GM12878 (cell line): ENCODE measurements around the gene NUMBL. TPM values are rescaled to one million over a fixed set of nuclear protein-coding genes. Genes with fewer than 3 reads are reported as not detected.

Experiments
- ATAC-seq: fragments of 200-7000 bp; cut with Tn5 transposase; 3 replicates; pipeline ENCODE4 v1.9.1; 2020; ENCODE audit warnings: mild to moderate bottlenecking, moderate library complexity
- BruUV-seq: library from RNA; stranded (reverse); fragments of 400-500 nt; replicated peaks from 2 replicates; lab custom pipeline; 2021; lab: Mats Ljungman, UMichigan
- CTCF ChIA-PET: fragments of 300-600 bp; sonication (Branson Sonifier 250); formaldehyde crosslinking; extraction: SDS; loops from one replicate; lab custom pipeline; 2021; ENCODE audit warnings: inconsistent platforms; lab: Yijun Ruan, JAX
- POLR2A ChIA-PET: fragments of 350-600 bp; formaldehyde crosslinking; extraction: SDS; loops from one replicate; lab custom pipeline; 2021; ENCODE audit warnings: inconsistent platforms; lab: Charles Lee
- RAD21 ChIA-PET: fragments of 300-600 bp; sonication (Branson Sonifier 250); formaldehyde crosslinking; loops from one replicate; lab custom pipeline; 2023; ENCODE audit warnings: antibody characterized with exemption; ENCODE audit not compliant: unreplicated experiment; lab: Charles Lee
- SMC1A ChIA-PET: fragments of 300-600 bp; sonication (Branson Sonifier 250); formaldehyde crosslinking; loops from one replicate; lab custom pipeline; 2023; ENCODE audit not compliant: unreplicated experiment, uncharacterized antibody; lab: Charles Lee
- DNase-seq: peaks from one replicate; pipeline ENCODE4 v3.0.0-alpha.2; 2011; ENCODE audit warnings: low read depth, low spot score
- FAIRE-seq: peaks from 3 replicates; lab custom pipeline; 2011; peaks lifted over from hg19 to GRCh38; lab: Jason Lieb, UNC
- H2AFZ ChIP-seq: 2 replicates; pipeline ENCODE4 v1.6.0; 2011; ENCODE audit warnings: low read depth, low read length, control low read depth; ENCODE audit not compliant: control insufficient read depth
- H3K27ac ChIP-seq: 2 replicates; pipeline ENCODE4 v1.5.1; 2011; ENCODE audit warnings: control low read depth; ENCODE audit not compliant: control insufficient read depth, insufficient read depth
- H3K27me3 ChIP-seq, 2 experiments: replicated peaks in 1 of 2; 2 replicates each; pipeline versions ENCODE4 v1.6.0 to v1.6.1; 2011; ENCODE audit warnings: low read length in 1 of 2; ENCODE audit not compliant: control insufficient read depth in 2 of 2, insufficient read depth in 2 of 2
- H3K36me3 ChIP-seq, 2 experiments: 2 replicates each; pipeline ENCODE4 v1.5.1; 2011; ENCODE audit warnings: low read length in 1 of 2; ENCODE audit not compliant: control insufficient read depth in 2 of 2, insufficient read depth in 2 of 2
- H3K4me1 ChIP-seq: 2 replicates; pipeline ENCODE4 v1.6.1; 2011; ENCODE audit warnings: mild to moderate bottlenecking, low read length, moderate library complexity, mixed read lengths; ENCODE audit not compliant: control insufficient read depth, insufficient read depth
- H3K4me2 ChIP-seq: 2 replicates; pipeline ENCODE4 v1.6.0; 2011; ENCODE audit warnings: control low read depth; ENCODE audit not compliant: control insufficient read depth, insufficient read depth
- H3K4me3 ChIP-seq: fragments of 200-600 bp; sonication (generic); 2 replicates; pipeline ENCODE4 v1.5.1; 2016
- H3K79me2 ChIP-seq: 2 replicates; pipeline ENCODE4 v1.6.0; 2011; ENCODE audit warnings: low read length; ENCODE audit not compliant: control insufficient read depth, insufficient read depth
- H3K9ac ChIP-seq: 2 replicates; pipeline ENCODE4 v1.8.0; 2011; ENCODE audit warnings: low read length, control low read depth, mixed read lengths; ENCODE audit not compliant: control insufficient read depth, insufficient read depth
- H3K9me3 ChIP-seq: replicated peaks from 3 replicates; pipeline ENCODE4 v1.5.1; 2011; ENCODE audit warnings: mild to moderate bottlenecking, low read length; ENCODE audit not compliant: control insufficient read depth, insufficient read depth
- H4K20me1 ChIP-seq: 2 replicates; pipeline ENCODE4 v1.6.0; 2011; ENCODE audit not compliant: control insufficient read depth, insufficient read depth
- BCL11A ChIP-seq: IDR thresholded peaks from 2 replicates; pipeline ENCODE4 v1.6.1; 2011; ENCODE audit warnings: low read depth, low read length
- BHLHE40 ChIP-seq, 2 experiments: fragments of 450-650 bp in 1 of 2; IDR thresholded peaks; 2 replicates each; pipeline ENCODE4 v1.6.1; 2011 to 2017; ENCODE audit warnings: low read depth in 2 of 2, borderline replicate concordance in 1 of 2, improper control_type of control experiment in 1 of 2, low read length in 1 of 2, mild to moderate bottlenecking in 1 of 2
- CBFB ChIP-seq: IDR thresholded peaks from 2 replicates; pipeline ENCODE4 v1.6.1; 2016; ENCODE audit warnings: antibody characterized with exemption, low read depth
- DPF2 ChIP-seq: fragments of 450-650 bp; IDR thresholded peaks from 2 replicates; pipeline ENCODE4 v1.6.1; 2017; ENCODE audit warnings: mild to moderate bottlenecking
- EED ChIP-seq: sonication (generic); IDR thresholded peaks from 2 replicates; pipeline ENCODE4 v1.6.1; 2016; ENCODE audit warnings: antibody characterized with exemption, low read depth
- HDAC2 ChIP-seq: fragments of 200-600 bp; sonication (generic); IDR thresholded peaks from 2 replicates; pipeline ENCODE4 v1.6.1; 2017
- HDAC6 ChIP-seq: fragments of 200-600 bp; sonication (generic); IDR thresholded peaks from one replicate; pipeline ENCODE4 v1.8.0; 2017; ENCODE audit warnings: antibody characterized with exemption; ENCODE audit not compliant: unreplicated experiment
- HDGF ChIP-seq: fragments of 450-650 bp; IDR thresholded peaks from 2 replicates; pipeline ENCODE4 v1.6.1; 2016; ENCODE audit warnings: antibody characterized with exemption
- IKZF1 ChIP-seq: fragments of 450-650 bp; conservative IDR thresholded peaks from 2 replicates; pipeline ENCODE4 v1.6.1; 2017; ENCODE audit warnings: antibody characterized with exemption, mild to moderate bottlenecking
- JUNB ChIP-seq: IDR thresholded peaks from 2 replicates; pipeline ENCODE4 v1.6.1; 2016; ENCODE audit warnings: antibody characterized with exemption, mild to moderate bottlenecking
- MEF2B ChIP-seq: fragments of 450-650 bp; IDR thresholded peaks from 2 replicates; pipeline ENCODE4 v1.6.1; 2018; ENCODE audit warnings: mild to moderate bottlenecking, moderate library complexity; ENCODE audit not compliant: partially characterized antibody, poor library complexity, severe bottlenecking
- NBN ChIP-seq: fragments of 450-650 bp; IDR thresholded peaks from 2 replicates; pipeline ENCODE4 v1.6.1; 2016
- NR2C1 ChIP-seq: fragments of 450-650 bp; IDR thresholded peaks from 2 replicates; pipeline ENCODE4 v1.6.1; 2017; ENCODE audit warnings: antibody characterized with exemption, mild to moderate bottlenecking, moderate library complexity
- PAX8 ChIP-seq: fragments of 450-650 bp; IDR thresholded peaks from 2 replicates; pipeline ENCODE4 v1.6.1; 2017; ENCODE audit warnings: mild to moderate bottlenecking, moderate library complexity
- PBX3 ChIP-seq: IDR thresholded peaks from 2 replicates; pipeline ENCODE4 v1.6.1; 2011; ENCODE audit warnings: mild to moderate bottlenecking, low read depth, low read length, moderate library complexity; ENCODE audit not compliant: insufficient replicate concordance
- RELB ChIP-seq: fragments of 450-650 bp; IDR thresholded peaks from 2 replicates; pipeline ENCODE4 v1.6.1; 2017; ENCODE audit warnings: low read depth, mild to moderate bottlenecking, moderate library complexity
- WRNIP1 ChIP-seq: IDR thresholded peaks from 2 replicates; pipeline ENCODE4 v1.6.1; 2011; ENCODE audit warnings: low read depth, low read length, improper control_type of control experiment, borderline replicate concordance
- ZNF384 ChIP-seq: IDR thresholded peaks from 2 replicates; pipeline ENCODE4 v1.6.1; 2012; ENCODE audit warnings: low read depth, mild to moderate bottlenecking, low read length, improper control_type of control experiment, borderline replicate concordance
- ZNF592 ChIP-seq: fragments of 450-650 bp; IDR thresholded peaks from 2 replicates; pipeline ENCODE4 v1.6.1; 2017; ENCODE audit warnings: mild to moderate bottlenecking, moderate library complexity
- WGBS: methylation state at CpG from one replicate; pipeline ENCODE4 v1.1.6; 2016; ENCODE audit warnings: low lambda C conversion rate; ENCODE audit not compliant: insufficient replicate concordance, insufficient coverage; ENCODE audit errors: missing lambda C conversion rate; 5-methylcytosine and 5-hydroxymethylcytosine counted together
- in situ Hi-C: fragments of 300-500 bp; cut with MboI; formaldehyde crosslinking; loops from 9 replicates; pipeline ENCODE4 v1.14.3; 2018; ENCODE audit warnings: mixed read lengths
- intact Hi-C: fragments of 100-400 bp; cut with micrococcal nuclease; formaldehyde crosslinking; loops from one replicate; pipeline ENCODE4 v1.14.2; 2022; ENCODE audit not compliant: unreplicated experiment
- polyA plus RNA-seq, 11 experiments: library from polyadenylated mRNA; depleted of rRNA in 4 of 11; unstranded in 6 of 11; stranded (reverse) in 5 of 11; fragments of >200 nt; fragmentation: Nextera tagmentation in 4 of 11; fragmentation: Illumina TruSeq in 1 of 11; extraction: Ambion mirVana in 4 of 11; extraction: Trizol in 1 of 11; gene quantifications; 1 replicate in 1 of 11; 2 replicates in 10 of 11; pipeline versions ENCODE4 v1.2.1 to v1.2.3, GENCODE V29; 2011 to 2016; ENCODE audit warnings: inconsistent platforms in 2 of 11, missing spikeins in 2 of 11, low read depth in 1 of 11
- total RNA-seq, 4 experiments: library from RNA; depleted of rRNA in 3 of 4; stranded (reverse); fragments of >200 nt in 3 of 4; fragmentation: Illumina TruSeq in 1 of 4; extraction: Trizol in 1 of 4; gene quantifications; 2 replicates each; pipeline versions ENCODE4 v1.2.1 to v1.2.3, GENCODE V29; 2013 to 2021

The NUMBL gene
- total and polyA plus RNA-seq, 10 of the 15 experiments (the other 5 are each of a cell fraction or from before 2014, with no cell fraction given) = 0.16 to 9.4 (median 1.9) TPM

- DNase-seq = no peak
- H3K36me3 ChIP-seq = no peaks in the 10 kb centered on the region; a peak in 1 of 4 replicates
- no peaks in the 10 kb centered on the region for H4K20me1 ChIP-seq
- H3K27me3 ChIP-seq = no peaks in the 10 kb centered on the region
- POLR2A ChIA-PET = no interaction called here
- CTCF ChIA-PET = no interaction called here
- no TSS peak for BruUV-seq
- no peak overlapping the region for H3K27ac ChIP-seq
- peaks cover 26% of the 10 kb centered on the region for H3K4me1 ChIP-seq
- H3K9me3 ChIP-seq = no peaks in the 10 kb centered on the region
- no peak for ATAC-seq
- FAIRE-seq = no peak
- WGBS = 47% methylated on average over 18 of the region's 18 CpGs
- SMC1A ChIA-PET = no interaction called here
- in situ Hi-C loops = no loop called here
- no peak overlapping the region for H3K4me3 ChIP-seq
- RAD21 ChIA-PET = no interaction called here
- H2AFZ ChIP-seq = no peak overlapping the region
- intact Hi-C loops = no loop called here
- no peaks in the 10 kb centered on the region for H3K79me2 ChIP-seq
- peak overlapping the region; percentile 76 for H3K4me2 ChIP-seq
- peak overlapping the region; percentile 59 for H3K9ac ChIP-seq
- TF ChIP-seq PBX3 (no peak), ZNF384 (no peak), HDAC6 (no peak), RELB (no peak), ZNF592 (no peak), NR2C1 (no peak), JUNB (no peak), HDGF (peak; percentile 76; the same call in 1 of the 2 replicates), MEF2B (peak; percentile 85), WRNIP1 (no peak), CBFB (no peak), IKZF1 (0 out of 2 replicates have a peak, but pooled peaks have one; percentile 21), BCL11A (no peak), NBN (no peak; the same call in 1 of the 2 replicates), HDAC2 (no peak), DPF2 (no peak), EED (peak; percentile 43; the same call in 1 of the 2 replicates), BHLHE40 (IDR thresholded peaks at IDR 0.05; ENCODE audit: borderline replicate concordance in 1 of 2, low read depth in 2 of 2, low read length in 1 of 2) (peak in 1 of 2 experiments; percentile 13; a peak in 1 of 4 replicates), PAX8 (no peak)
Observed at GRCh38 chr19:40689339-40690049, 957 bp downstream of the NUMBL start.
